Hepatocyte (in vitro differentiated cells): ENCODE data around the gene NPAS2. TPM values are rescaled to one million over a fixed set of nuclear protein-coding genes. Genes with fewer than 3 reads are reported as not detected.

Experiments
- DNase-seq: peaks from one replicate; pipeline ENCODE4 v3.0.0-alpha.2; 2016; ENCODE audit warnings: low spot score
- H2AFZ ChIP-seq: fragments of 200-600 bp; sonication (generic); 2 replicates; pipeline ENCODE4 v1.6.0; 2016; ENCODE audit warnings: antibody characterized with exemption, mild to moderate bottlenecking
- H3K27ac ChIP-seq: fragments of 200-600 bp; sonication (generic); 2 replicates; pipeline ENCODE4 v1.5.1; 2016; ENCODE audit warnings: mild to moderate bottlenecking
- H3K27me3 ChIP-seq: fragments of 200-600 bp; sonication (generic); 2 replicates; pipeline ENCODE4 v1.6.1; 2016
- H3K36me3 ChIP-seq: fragments of 200-600 bp; sonication (generic); replicated peaks from 2 replicates; pipeline ENCODE4 v1.5.1; 2016; ENCODE audit warnings: low read depth; ENCODE audit not compliant: insufficient read depth
- H3K4me1 ChIP-seq: fragments of 200-600 bp; sonication (generic); 2 replicates; pipeline ENCODE4 v1.5.1; 2016; ENCODE audit warnings: mild to moderate bottlenecking, moderate library complexity; ENCODE audit not compliant: insufficient read depth
- H3K4me2 ChIP-seq: fragments of 200-600 bp; sonication (generic); 2 replicates; pipeline ENCODE4 v1.6.0; 2016
- H3K4me3 ChIP-seq: fragments of 200-600 bp; sonication (generic); 2 replicates; pipeline ENCODE4 v1.5.1; 2016; ENCODE audit warnings: mild to moderate bottlenecking
- H3K79me2 ChIP-seq: fragments of 200-600 bp; sonication (generic); 2 replicates; pipeline ENCODE4 v1.6.0; 2017; ENCODE audit warnings: mild to moderate bottlenecking
- H3K9me2 ChIP-seq: fragments of 200-600 bp; sonication (generic); replicated peaks from 2 replicates; pipeline ENCODE4 v1.6.0; 2017; ENCODE audit warnings: mild to moderate bottlenecking; ENCODE audit not compliant: insufficient read depth
- H3K9me3 ChIP-seq: fragments of 200-600 bp; sonication (generic); 2 replicates; pipeline ENCODE4 v1.5.1; 2016; ENCODE audit warnings: low read depth, mild to moderate bottlenecking
- H4K20me1 ChIP-seq: fragments of 200-600 bp; sonication (generic); 2 replicates; pipeline ENCODE4 v1.6.0; 2016; ENCODE audit warnings: mild to moderate bottlenecking; ENCODE audit not compliant: insufficient read depth, poor library complexity, severe bottlenecking
- CTCF ChIP-seq: fragments of 200-600 bp; sonication (generic); IDR thresholded peaks from 2 replicates; pipeline ENCODE4 v1.5.1; 2016; ENCODE audit warnings: antibody characterized with exemption, mild to moderate bottlenecking; ENCODE audit not compliant: poor library complexity
- EZH2 ChIP-seq: fragments of 200-600 bp; sonication (generic); IDR thresholded peaks from 2 replicates; pipeline ENCODE4 v1.6.1; 2016; ENCODE audit warnings: antibody characterized with exemption, mild to moderate bottlenecking, borderline replicate concordance
- EZH2phosphoT487 ChIP-seq: fragments of 200-600 bp; sonication (generic); IDR thresholded peaks from one replicate; pipeline ENCODE4 v1.6.1; 2018; ENCODE audit warnings: antibody characterized with exemption, mild to moderate bottlenecking, low read depth, moderate library complexity; ENCODE audit not compliant: unreplicated experiment, severe bottlenecking
- WGBS: methylation state at CpG from one replicate; pipeline ENCODE4 v1.1.6; 2016; ENCODE audit warnings: low lambda C conversion rate; ENCODE audit errors: missing lambda C conversion rate; 5-methylcytosine and 5-hydroxymethylcytosine counted together
- polyA plus RNA-seq: library from polyadenylated mRNA; unstranded; fragments of >200 nt; fragmentation: Nextera tagmentation; extraction: Ambion mirVana; gene quantifications from 2 replicates; pipeline ENCODE4 v1.2.1, GENCODE V29; 2016
- total RNA-seq: library from RNA; depleted of rRNA; stranded (reverse); fragments of >200 nt; gene quantifications from 2 replicates; pipeline ENCODE4 v1.2.3, GENCODE V29; 2014

NPAS2 gene
- total and polyA plus RNA-seq, 2 experiments from 2014 or later: 7.7 to 16.8 TPM

GRCh38 chr2:100865816-100866460 is 46.0 kb downstream of the NPAS2 start:
- Histone ChIP-seq H3K27ac (peak overlapping the region; percentile 88), H3K9me2 (no peaks in the 10 kb centered on the region), H3K4me3 (no peak overlapping the region), H3K4me2 (no peak overlapping the region), H3K9me3 (peaks cover 4% of the 10 kb centered on the region), H3K79me2 (peaks cover 21% of the 10 kb centered on the region), H3K27me3 (no peaks in the 10 kb centered on the region), H3K4me1 (peaks cover 9% of the 10 kb centered on the region), H4K20me1 (no peaks in the 10 kb centered on the region), H2AFZ (no peak overlapping the region), H3K36me3 (no peaks in the 10 kb centered on the region)
- TF ChIP-seq CTCF (no peak), EZH2phosphoT487 (no peak)
- peak; percentile 54 for DNase-seq
- 80% methylated on average over 5 of the region's 5 CpGs for WGBS

DNA sequence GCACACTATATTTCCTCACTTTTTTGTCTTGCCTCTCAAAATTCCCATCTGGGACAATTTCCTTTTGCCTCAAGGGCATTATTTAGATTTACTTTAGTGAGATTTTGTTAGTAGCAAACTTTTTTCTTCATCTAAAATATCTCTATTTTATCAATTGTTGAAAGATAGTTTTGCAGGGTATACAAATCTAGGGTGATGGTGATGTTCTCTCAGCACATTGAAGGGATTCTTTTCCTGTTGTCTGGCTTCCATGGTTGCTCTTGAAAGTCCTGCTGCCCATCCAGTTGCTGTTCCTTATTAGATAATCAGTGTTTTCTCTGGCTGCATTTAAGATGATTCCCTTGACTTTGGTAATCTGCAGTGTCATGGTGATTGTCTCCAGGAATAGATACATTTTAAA is 48.1 kb downstream of the NPAS2 start:
- H3K9me3 ChIP-seq: peaks cover 4% of the 10 kb centered on the region
- no peaks in the 10 kb centered on the region for H3K36me3 ChIP-seq
- no peak overlapping the region for H3K4me3 ChIP-seq
- peaks cover 9% of the 10 kb centered on the region for H3K4me1 ChIP-seq
- no peaks in the 10 kb centered on the region for H4K20me1 ChIP-seq
- H3K27me3 ChIP-seq: no peaks in the 10 kb centered on the region
- no peak overlapping the region for H3K27ac ChIP-seq
- TF ChIP-seq EZH2phosphoT487 (no peak), CTCF (no peak), EZH2 (no peak)
- DNase-seq: no peak
- no peak overlapping the region for H3K4me2 ChIP-seq
- no peak overlapping the region for H2AFZ ChIP-seq
- peaks cover 12% of the 10 kb centered on the region for H3K79me2 ChIP-seq
- H3K9me2 ChIP-seq: no peaks in the 10 kb centered on the region

GRCh38 chr2:100869120-100869519 is 49.2 kb downstream of the NPAS2 start:
- H3K4me1 ChIP-seq: peaks cover 9% of the 10 kb centered on the region
- H3K9me2 ChIP-seq: no peaks in the 10 kb centered on the region
- H3K36me3 ChIP-seq: no peaks in the 10 kb centered on the region
- DNase-seq: no peak
- H3K27me3 ChIP-seq: no peaks in the 10 kb centered on the region
- WGBS: 88% methylated on average over 3 of the region's 3 CpGs
- peaks cover 12% of the 10 kb centered on the region for H3K79me2 ChIP-seq
- no peaks in the 10 kb centered on the region for H4K20me1 ChIP-seq
- peaks cover 4% of the 10 kb centered on the region for H3K9me3 ChIP-seq
- TF ChIP-seq CTCF (no peak), EZH2phosphoT487 (no peak), EZH2 (no peak)
- no peak overlapping the region for H3K4me3 ChIP-seq
- no peak overlapping the region for H3K4me2 ChIP-seq
- H2AFZ ChIP-seq: no peak overlapping the region
- H3K27ac ChIP-seq: no peak overlapping the region
